HEK293 (cell line): ENCODE measurements around the gene PLIN5.

Source experiments
- HOXA7 ChIP-seq: sonication (generic); formaldehyde crosslinking; IDR thresholded peaks from 2 replicates; pipeline ENCODE4 v1.8.1; 2022; ENCODE audit warnings: missing genetic modification reagents, borderline replicate concordance
- YY1 ChIP-seq: fragments of 450-650 bp; formaldehyde crosslinking; IDR thresholded peaks from 2 replicates; pipeline ENCODE4 v1.5.1; 2018; ENCODE audit warnings: missing biosample characterization, missing genetic modification characterization
- ZBTB26 ChIP-seq: fragments of 450-650 bp; formaldehyde crosslinking; optimal IDR thresholded peaks from 2 replicates; pipeline ENCODE3; 2016; ENCODE audit warnings: missing biosample characterization, mild to moderate bottlenecking, missing genetic modification characterization
- ZBTB8A ChIP-seq: fragments of 450-650 bp; formaldehyde crosslinking; IDR thresholded peaks from 2 replicates; pipeline ENCODE4 v1.5.1; 2016; ENCODE audit warnings: missing biosample characterization, missing genetic modification characterization
- TF ChIP-seq, protein P1 (sequence below): fragments of 450-650 bp; formaldehyde crosslinking; IDR thresholded peaks from 2 replicates; pipeline ENCODE4 v1.5.1; 2016; ENCODE audit warnings: missing biosample characterization, missing genetic modification characterization
- TF ChIP-seq, protein P2 (sequence below): fragments of 450-650 bp; formaldehyde crosslinking; IDR thresholded peaks from 2 replicates; pipeline ENCODE4 v1.5.1; 2016; ENCODE audit warnings: missing biosample characterization, missing genetic modification characterization
- TF ChIP-seq, protein P3 (sequence below): sonication (generic); formaldehyde crosslinking; IDR thresholded peaks from 2 replicates; pipeline ENCODE4 v1.8.1; 2022; ENCODE audit warnings: mild to moderate bottlenecking, moderate library complexity, missing genetic modification reagents

GRCh38 chr19:4521170-4521887, 13.7 kb downstream of the PLIN5 start:
- TF ChIP-seq, protein P1, sequence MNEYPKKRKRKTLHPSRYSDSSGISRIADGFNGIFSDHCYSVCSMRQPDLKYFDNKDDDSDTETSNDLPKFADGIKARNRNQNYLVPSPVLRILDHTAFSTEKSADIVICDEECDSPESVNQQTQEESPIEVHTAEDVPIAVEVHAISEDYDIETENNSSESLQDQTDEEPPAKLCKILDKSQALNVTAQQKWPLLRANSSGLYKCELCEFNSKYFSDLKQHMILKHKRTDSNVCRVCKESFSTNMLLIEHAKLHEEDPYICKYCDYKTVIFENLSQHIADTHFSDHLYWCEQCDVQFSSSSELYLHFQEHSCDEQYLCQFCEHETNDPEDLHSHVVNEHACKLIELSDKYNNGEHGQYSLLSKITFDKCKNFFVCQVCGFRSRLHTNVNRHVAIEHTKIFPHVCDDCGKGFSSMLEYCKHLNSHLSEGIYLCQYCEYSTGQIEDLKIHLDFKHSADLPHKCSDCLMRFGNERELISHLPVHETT (tag by site-specific recombination), result no peak
- TF ChIP-seq, protein P2, sequence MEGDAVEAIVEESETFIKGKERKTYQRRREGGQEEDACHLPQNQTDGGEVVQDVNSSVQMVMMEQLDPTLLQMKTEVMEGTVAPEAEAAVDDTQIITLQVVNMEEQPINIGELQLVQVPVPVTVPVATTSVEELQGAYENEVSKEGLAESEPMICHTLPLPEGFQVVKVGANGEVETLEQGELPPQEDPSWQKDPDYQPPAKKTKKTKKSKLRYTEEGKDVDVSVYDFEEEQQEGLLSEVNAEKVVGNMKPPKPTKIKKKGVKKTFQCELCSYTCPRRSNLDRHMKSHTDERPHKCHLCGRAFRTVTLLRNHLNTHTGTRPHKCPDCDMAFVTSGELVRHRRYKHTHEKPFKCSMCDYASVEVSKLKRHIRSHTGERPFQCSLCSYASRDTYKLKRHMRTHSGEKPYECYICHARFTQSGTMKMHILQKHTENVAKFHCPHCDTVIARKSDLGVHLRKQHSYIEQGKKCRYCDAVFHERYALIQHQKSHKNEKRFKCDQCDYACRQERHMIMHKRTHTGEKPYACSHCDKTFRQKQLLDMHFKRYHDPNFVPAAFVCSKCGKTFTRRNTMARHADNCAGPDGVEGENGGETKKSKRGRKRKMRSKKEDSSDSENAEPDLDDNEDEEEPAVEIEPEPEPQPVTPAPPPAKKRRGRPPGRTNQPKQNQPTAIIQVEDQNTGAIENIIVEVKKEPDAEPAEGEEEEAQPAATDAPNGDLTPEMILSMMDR (tag by site-specific recombination), result no peak
- no peak for TF ChIP-seq ZBTB8A (tag by site-specific recombination)
- no peak for TF ChIP-seq HOXA7 (CRISPR knock-in tag)
- no peak for TF ChIP-seq ZBTB26
- TF ChIP-seq, protein P3, sequence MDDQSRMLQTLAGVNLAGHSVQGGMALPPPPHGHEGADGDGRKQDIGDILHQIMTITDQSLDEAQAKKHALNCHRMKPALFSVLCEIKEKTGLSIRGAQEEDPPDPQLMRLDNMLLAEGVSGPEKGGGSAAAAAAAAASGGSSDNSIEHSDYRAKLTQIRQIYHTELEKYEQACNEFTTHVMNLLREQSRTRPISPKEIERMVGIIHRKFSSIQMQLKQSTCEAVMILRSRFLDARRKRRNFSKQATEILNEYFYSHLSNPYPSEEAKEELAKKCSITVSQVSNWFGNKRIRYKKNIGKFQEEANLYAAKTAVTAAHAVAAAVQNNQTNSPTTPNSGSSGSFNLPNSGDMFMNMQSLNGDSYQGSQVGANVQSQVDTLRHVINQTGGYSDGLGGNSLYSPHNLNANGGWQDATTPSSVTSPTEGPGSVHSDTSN (CRISPR knock-in tag), result no peak
- no peak for TF ChIP-seq YY1 (tag by site-specific recombination)
